ENCODE results near the gene IFI27.

Gene IFI27

GRCh38 chr14:94124582-94125377 is 14.2 kb downstream of the IFI27 start:
- no peak for DNase-seq (ENCODE audit: low read depth, low spot score)

- DNase-seq (ENCODE audit: low read depth, low spot score) = no peak
Measured at GRCh38 chr14:94125659-94126418, 15.3 kb downstream of the IFI27 start.

- no peak for DNase-seq (ENCODE audit: low read depth, low spot score)
Measured at GRCh38 chr14:94126419-94126677, 15.8 kb downstream of the IFI27 start.

- no peak for DNase-seq (ENCODE audit: low read depth, low spot score)
Measured at GRCh38 chr14:94126800-94127199, 16.3 kb downstream of the IFI27 start.

GRCh38 chr14:94127330-94127729 is 16.8 kb downstream of the IFI27 start:
- no peak for DNase-seq (ENCODE audit: low read depth, low spot score)

GRCh38 chr14:94128216-94128839 is 17.8 kb downstream of the IFI27 start:
- DNase-seq (ENCODE audit: low read depth, low spot score) = no peak

GRCh38 chr14:94129111-94129757 is 18.7 kb downstream of the IFI27 start, which contains the start of gene IFI27L2:
IFI27L2 (minus strand) TSS chr14:94129604; CDS start chr14:94129564, 40 bp downstream.
- DNase-seq (ENCODE audit: low read depth, low spot score) = peak; percentile 43

- DNase-seq (ENCODE audit: low read depth, low spot score) = no peak
Measured at GRCh38 chr14:94129758-94130414, 19.4 kb downstream of the IFI27 start.

- no peak for DNase-seq (ENCODE audit: low read depth, low spot score)
Measured at GRCh38 chr14:94132285-94132887, 21.9 kb downstream of the IFI27 start.

- DNase-seq (ENCODE audit: low read depth, low spot score) = no peak
Measured at GRCh38 chr14:94135476-94135875, 24.9 kb downstream of the IFI27 start.

GRCh38 chr14:94136575-94137331 is 26.2 kb downstream of the IFI27 start:
- DNase-seq (ENCODE audit: low read depth, low spot score) = peak; percentile 59

- DNase-seq (ENCODE audit: low read depth, low spot score) = no peak
Measured at GRCh38 chr14:94138251-94138650, 27.7 kb downstream of the IFI27 start.

- DNase-seq (ENCODE audit: low read depth, low spot score) = no peak
Measured at GRCh38 chr14:94139006-94139405, 28.5 kb downstream of the IFI27 start.

GRCh38 chr14:94139421-94139820 is 28.9 kb downstream of the IFI27 start:
- no peak for DNase-seq (ENCODE audit: low read depth, low spot score)

GRCh38 chr14:94142247-94142646 is 31.7 kb downstream of the IFI27 start:
- DNase-seq (ENCODE audit: low read depth, low spot score) = no peak

GRCh38 chr14:94142836-94143235 is 32.3 kb downstream of the IFI27 start:
- DNase-seq (ENCODE audit: low read depth, low spot score) = no peak

GRCh38 chr14:94143239-94143638 is 32.7 kb downstream of the IFI27 start:
- DNase-seq (ENCODE audit: low read depth, low spot score) = no peak

- DNase-seq (ENCODE audit: low read depth, low spot score) = no peak
Measured at GRCh38 chr14:94143711-94144110, 33.2 kb downstream of the IFI27 start.

- DNase-seq (ENCODE audit: low read depth, low spot score) = no peak
Measured at GRCh38 chr14:94144765-94145164, 34.2 kb downstream of the IFI27 start.

- no peak for DNase-seq (ENCODE audit: low read depth, low spot score)
Measured at GRCh38 chr14:94145902-94146527, 35.5 kb downstream of the IFI27 start.
